Measurements from ENCODE around the gene AVPR2.
A peak's percentile ranks its signal among the peaks of the same experiment; 100 is the strongest.

The AVPR2 gene

DNA sequence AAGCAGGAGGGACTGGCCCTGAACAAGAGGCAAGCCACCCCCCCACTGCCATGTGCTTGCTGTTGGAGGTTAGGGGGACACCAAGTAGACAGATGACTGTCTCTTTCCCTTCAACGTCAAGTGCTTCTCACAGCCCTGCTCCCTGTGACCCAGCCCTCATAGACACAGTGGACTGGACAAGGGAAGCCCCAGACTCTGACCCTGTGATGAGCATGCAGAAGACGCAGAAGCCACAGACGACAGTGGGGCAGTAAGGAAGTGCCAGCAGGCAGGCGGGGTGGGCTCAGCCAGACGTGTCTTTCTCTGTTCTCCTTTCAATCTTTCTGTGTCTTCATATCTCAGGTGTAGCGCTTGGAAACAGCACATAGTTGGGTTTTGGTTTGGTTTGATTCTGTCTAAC lies 16.1 kb upstream of the AVPR2 start:
- DNase-seq (ENCODE audit: low read depth) = no peak
- TF ChIP-seq MYC (IDR thresholded peaks at IDR 0.05; ENCODE audit: low read depth, low read length) = no peak
- TF ChIP-seq, protein P1, sequence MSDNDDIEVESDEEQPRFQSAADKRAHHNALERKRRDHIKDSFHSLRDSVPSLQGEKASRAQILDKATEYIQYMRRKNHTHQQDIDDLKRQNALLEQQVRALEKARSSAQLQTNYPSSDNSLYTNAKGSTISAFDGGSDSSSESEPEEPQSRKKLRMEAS (IDR thresholded peaks at IDR 0.05; ENCODE audit: low read depth, low read length) = no peak
- TF ChIP-seq, protein P2, sequence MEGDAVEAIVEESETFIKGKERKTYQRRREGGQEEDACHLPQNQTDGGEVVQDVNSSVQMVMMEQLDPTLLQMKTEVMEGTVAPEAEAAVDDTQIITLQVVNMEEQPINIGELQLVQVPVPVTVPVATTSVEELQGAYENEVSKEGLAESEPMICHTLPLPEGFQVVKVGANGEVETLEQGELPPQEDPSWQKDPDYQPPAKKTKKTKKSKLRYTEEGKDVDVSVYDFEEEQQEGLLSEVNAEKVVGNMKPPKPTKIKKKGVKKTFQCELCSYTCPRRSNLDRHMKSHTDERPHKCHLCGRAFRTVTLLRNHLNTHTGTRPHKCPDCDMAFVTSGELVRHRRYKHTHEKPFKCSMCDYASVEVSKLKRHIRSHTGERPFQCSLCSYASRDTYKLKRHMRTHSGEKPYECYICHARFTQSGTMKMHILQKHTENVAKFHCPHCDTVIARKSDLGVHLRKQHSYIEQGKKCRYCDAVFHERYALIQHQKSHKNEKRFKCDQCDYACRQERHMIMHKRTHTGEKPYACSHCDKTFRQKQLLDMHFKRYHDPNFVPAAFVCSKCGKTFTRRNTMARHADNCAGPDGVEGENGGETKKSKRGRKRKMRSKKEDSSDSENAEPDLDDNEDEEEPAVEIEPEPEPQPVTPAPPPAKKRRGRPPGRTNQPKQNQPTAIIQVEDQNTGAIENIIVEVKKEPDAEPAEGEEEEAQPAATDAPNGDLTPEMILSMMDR (IDR thresholded peaks at IDR 0.05; ENCODE audit: low read depth, low read length) = no peak
- TF ChIP-seq POLR2A (IDR thresholded peaks at IDR 0.05; ENCODE audit: extremely low read depth, insufficient read length) = no peak
- no peak overlapping the region for H3K4me3 ChIP-seq (ENCODE audit: low read depth, low read length)

DNA sequence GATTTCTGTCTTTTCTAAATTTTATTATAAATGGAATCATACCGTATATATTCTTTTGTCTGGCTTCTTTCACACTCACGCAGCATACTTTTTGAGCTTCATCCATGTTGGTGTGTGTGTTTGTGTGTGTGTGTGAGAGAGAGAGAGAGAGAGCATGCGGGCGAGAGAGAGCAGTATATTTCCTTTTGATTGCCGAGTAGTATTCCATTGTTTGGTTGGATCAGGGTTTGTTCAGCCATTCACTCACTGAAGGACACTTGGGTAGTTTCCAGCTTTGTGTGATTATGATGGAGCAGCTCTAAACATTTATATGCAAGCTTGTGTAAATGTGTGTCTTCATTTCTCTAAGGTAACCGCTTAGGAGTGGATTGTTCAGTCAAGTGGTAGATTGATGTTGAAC lies 15.3 kb upstream of the AVPR2 start:
- TF ChIP-seq MYC (IDR thresholded peaks at IDR 0.05; ENCODE audit: low read depth, low read length) (no peak), POLR2A (IDR thresholded peaks at IDR 0.05; ENCODE audit: extremely low read depth, insufficient read length) (no peak)
- TF ChIP-seq, protein P2 (IDR thresholded peaks at IDR 0.05; ENCODE audit: low read depth, low read length) = no peak
- TF ChIP-seq, protein P1 (IDR thresholded peaks at IDR 0.05; ENCODE audit: low read depth, low read length) = no peak
- H3K4me3 ChIP-seq (ENCODE audit: low read depth, low read length) = no peak overlapping the region
- DNase-seq (ENCODE audit: low read depth) = no peak

DNA sequence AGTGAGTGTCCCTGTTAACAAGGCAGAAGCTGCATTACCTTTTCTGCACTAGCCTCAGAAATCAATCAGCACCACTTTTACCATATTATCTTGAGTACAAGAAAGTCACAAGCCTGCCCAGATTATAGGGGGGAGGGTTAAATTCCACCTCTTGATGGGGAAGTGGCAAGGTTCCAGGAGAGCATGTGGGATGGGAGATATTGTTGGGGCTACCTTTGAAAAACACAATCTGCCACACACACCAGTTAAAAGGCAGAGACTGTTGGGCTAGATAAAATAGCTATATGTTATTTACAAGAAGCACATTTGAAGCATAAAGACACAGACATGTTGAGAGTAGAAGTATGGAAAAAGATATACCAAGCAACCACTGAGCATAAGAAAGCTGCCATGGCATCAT lies 6.6 kb upstream of the AVPR2 start:
- H3K4me3 ChIP-seq (ENCODE audit: low read depth, low read length) = no peak overlapping the region
- TF ChIP-seq, protein P2 (IDR thresholded peaks at IDR 0.05; ENCODE audit: low read depth, low read length) = no peak
- TF ChIP-seq, protein P1 (IDR thresholded peaks at IDR 0.05; ENCODE audit: low read depth, low read length) = no peak
- TF ChIP-seq POLR2A (IDR thresholded peaks at IDR 0.05; ENCODE audit: extremely low read depth, insufficient read length) (no peak), MYC (IDR thresholded peaks at IDR 0.05; ENCODE audit: low read depth, low read length) (no peak)
- no peak for DNase-seq (ENCODE audit: low read depth)

DNA sequence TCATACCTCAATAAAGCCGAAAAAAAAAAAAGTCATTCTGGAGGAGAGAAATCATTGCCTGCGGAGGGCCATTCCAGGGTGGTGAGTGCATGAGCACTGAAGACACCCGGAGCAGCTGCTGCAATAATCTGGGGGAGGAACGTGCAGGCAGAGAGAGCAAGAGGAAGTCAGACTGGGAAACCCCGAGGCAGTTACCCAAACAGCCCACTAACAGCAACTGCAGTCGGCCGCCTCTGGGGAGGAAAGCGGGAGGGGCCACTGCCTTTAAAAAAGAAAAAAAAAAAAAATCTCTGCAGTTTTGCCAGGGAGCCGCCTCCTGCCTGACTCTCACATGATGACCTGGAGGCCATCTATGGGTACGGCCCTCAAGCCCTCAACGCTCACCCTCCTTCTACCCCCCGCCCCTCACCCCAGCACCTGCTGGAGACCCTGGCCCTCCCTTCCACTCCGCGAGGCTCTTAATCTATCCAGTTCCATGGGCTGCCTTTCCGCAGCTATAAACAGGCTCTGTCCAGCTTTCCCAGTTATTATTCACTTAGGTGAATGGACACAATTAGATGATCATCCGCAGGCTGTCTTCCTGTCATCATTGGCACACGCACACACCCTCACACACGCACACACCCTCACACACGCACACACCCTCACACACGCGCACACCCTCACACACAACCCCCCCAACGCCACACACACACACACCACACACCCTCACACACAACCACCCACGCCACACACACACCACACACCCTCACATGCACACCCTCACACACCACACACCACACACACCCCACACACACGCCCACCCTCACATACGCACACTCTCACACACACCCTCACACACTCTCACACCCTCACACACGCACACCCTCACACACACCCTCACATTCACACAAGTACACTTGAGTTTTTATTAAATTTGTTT lies 3.4 kb upstream of the AVPR2 start:
- peak; percentile 96 for DNase-seq (ENCODE audit: low read depth)
- H3K4me3 ChIP-seq (ENCODE audit: low read depth, low read length) = no peak overlapping the region
- no peak for TF ChIP-seq POLR2A (IDR thresholded peaks at IDR 0.05; ENCODE audit: extremely low read depth, insufficient read length)
- peak; percentile 59; the same call in 1 of the 2 replicates for TF ChIP-seq MYC (IDR thresholded peaks at IDR 0.05; ENCODE audit: low read depth, low read length)
- TF ChIP-seq, protein P1 (IDR thresholded peaks at IDR 0.05; ENCODE audit: low read depth, low read length) = no peak; the same call in 1 of the 2 replicates
- TF ChIP-seq, protein P2 (IDR thresholded peaks at IDR 0.05; ENCODE audit: low read depth, low read length) = no peak

DNA sequence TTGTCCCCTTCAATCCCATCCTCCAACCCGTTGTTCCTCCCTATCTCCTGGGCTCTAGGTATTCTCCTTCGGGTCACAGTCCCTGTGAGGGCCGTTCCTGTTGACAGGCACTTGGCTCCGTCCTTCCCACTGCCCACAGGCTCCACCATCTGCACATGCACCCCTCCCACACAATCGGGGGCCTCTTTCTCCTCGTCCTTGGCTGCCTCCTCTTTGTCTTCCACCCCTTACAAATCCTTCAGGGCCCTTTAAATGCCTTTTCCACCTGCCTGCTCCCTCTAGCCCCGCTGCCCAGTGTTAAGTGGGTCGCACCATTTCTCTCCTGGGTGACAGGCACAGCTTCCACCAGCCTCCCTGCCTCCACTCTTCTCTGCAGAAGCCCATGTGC lies 2.7 kb upstream of the AVPR2 start:
- H3K4me3 ChIP-seq (ENCODE audit: low read depth, low read length) = no peak overlapping the region
- peak; percentile 72 for DNase-seq (ENCODE audit: low read depth)
- TF ChIP-seq, protein P2 (IDR thresholded peaks at IDR 0.05; ENCODE audit: low read depth, low read length) = no peak
- TF ChIP-seq MYC (IDR thresholded peaks at IDR 0.05; ENCODE audit: low read depth, low read length) = no peak
- no peak for TF ChIP-seq POLR2A (IDR thresholded peaks at IDR 0.05; ENCODE audit: extremely low read depth, insufficient read length)
- TF ChIP-seq, protein P1 (IDR thresholded peaks at IDR 0.05; ENCODE audit: low read depth, low read length) = no peak
